ENCODE data around the gene CRABP2.

Gene CRABP2

DNA sequence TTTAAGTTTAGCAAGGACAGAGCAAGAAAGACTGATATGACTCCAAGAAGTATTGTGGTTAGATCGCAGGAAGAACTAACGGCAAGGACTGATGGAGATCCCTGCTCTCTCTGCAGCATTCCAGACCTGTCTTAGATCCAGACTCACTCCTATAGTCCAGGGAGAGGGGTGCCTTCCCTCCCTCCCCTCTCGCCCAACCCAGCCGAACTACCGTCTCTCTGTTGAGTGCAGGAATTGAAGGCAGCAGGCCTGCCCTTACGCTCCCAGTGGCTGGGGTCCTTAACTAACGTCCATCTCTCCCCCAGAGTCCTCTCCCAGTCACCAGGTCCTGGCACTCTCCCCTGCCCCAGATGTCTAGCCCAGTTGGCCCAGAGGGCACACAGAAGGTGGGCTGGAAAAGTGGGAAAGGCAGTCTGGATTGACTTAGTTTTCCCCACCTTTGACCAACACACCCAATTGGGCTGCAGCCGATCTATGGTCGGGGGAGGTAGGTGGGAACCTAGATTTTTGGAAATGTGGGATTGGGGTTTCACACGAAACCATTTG lies 1.1 kb downstream of the CRABP2 start:
- no peak for TF ChIP-seq SIN3A (IDR thresholded peaks at IDR 0.05; ENCODE audit: borderline replicate concordance, insufficient read depth, low read length)
- TF ChIP-seq POLR2AphosphoS5 (IDR thresholded peaks at IDR 0.05; ENCODE audit: low read depth, low read length): no peak
- TF ChIP-seq TAF1 (IDR thresholded peaks at IDR 0.05; ENCODE audit: borderline replicate concordance, insufficient read depth, low read length): no peak
- TF ChIP-seq FOXP2 (optimal IDR thresholded peaks at IDR 0.05; ENCODE audit: borderline replicate concordance, extremely low read depth, extremely low read length, insufficient read depth): no peak
- TF ChIP-seq, protein P1, sequence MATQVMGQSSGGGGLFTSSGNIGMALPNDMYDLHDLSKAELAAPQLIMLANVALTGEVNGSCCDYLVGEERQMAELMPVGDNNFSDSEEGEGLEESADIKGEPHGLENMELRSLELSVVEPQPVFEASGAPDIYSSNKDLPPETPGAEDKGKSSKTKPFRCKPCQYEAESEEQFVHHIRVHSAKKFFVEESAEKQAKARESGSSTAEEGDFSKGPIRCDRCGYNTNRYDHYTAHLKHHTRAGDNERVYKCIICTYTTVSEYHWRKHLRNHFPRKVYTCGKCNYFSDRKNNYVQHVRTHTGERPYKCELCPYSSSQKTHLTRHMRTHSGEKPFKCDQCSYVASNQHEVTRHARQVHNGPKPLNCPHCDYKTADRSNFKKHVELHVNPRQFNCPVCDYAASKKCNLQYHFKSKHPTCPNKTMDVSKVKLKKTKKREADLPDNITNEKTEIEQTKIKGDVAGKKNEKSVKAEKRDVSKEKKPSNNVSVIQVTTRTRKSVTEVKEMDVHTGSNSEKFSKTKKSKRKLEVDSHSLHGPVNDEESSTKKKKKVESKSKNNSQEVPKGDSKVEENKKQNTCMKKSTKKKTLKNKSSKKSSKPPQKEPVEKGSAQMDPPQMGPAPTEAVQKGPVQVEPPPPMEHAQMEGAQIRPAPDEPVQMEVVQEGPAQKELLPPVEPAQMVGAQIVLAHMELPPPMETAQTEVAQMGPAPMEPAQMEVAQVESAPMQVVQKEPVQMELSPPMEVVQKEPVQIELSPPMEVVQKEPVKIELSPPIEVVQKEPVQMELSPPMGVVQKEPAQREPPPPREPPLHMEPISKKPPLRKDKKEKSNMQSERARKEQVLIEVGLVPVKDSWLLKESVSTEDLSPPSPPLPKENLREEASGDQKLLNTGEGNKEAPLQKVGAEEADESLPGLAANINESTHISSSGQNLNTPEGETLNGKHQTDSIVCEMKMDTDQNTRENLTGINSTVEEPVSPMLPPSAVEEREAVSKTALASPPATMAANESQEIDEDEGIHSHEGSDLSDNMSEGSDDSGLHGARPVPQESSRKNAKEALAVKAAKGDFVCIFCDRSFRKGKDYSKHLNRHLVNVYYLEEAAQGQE (IDR thresholded peaks at IDR 0.05; ENCODE audit: insufficient read depth in 1 of 2, low read depth in 2 of 2, low read length in 2 of 2): no peak

DNA sequence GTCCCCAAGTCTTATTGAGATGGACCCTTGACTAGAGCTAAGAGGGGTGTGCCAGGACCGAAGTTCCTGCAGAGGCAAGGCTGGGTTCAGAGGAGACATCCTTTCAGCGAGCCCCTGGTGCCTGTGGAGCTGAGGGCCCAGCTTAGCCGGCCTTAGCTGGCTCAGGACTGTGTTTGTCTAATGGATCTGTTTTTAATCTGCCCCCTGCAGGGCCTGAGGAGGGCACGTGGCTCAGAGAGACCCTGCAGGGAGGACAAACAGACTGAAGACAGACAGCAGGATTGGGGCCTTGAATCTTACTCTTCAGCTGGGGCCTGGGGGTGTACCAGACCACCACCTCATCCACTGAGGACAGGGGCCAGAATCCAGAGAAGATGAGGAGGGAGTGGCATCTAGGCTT lies 1.6 kb downstream of the CRABP2 start:
- TF ChIP-seq POLR2AphosphoS5 (IDR thresholded peaks at IDR 0.05; ENCODE audit: low read depth, low read length): no peak
- TF ChIP-seq FOXP2 (optimal IDR thresholded peaks at IDR 0.05; ENCODE audit: borderline replicate concordance, extremely low read depth, extremely low read length, insufficient read depth): no peak

DNA sequence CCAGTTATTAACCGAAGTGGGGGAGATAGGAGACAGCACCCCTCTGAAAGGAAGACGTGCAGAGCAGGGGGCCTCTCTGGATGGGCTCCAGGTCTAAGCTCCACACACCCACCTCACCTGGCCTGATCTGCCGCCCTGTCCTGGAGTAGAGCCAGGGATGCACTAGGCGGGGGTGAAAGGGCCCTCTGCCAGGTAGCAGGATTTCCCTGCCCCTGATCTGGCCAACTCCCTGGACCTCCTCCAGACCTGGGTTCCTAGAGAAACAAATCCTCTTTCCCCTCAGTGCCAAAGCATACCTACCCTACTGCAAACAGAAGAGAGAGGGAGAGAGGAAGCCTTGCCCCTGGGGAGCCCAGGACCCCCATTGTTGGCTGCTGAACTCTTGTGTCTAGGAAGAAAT lies 2.0 kb downstream of the CRABP2 start:
- no peak for TF ChIP-seq TAF1 (IDR thresholded peaks at IDR 0.05; ENCODE audit: borderline replicate concordance, insufficient read depth, low read length)
- TF ChIP-seq FOXP2 (optimal IDR thresholded peaks at IDR 0.05; ENCODE audit: borderline replicate concordance, extremely low read depth, extremely low read length, insufficient read depth): no peak
- no peak for TF ChIP-seq POLR2AphosphoS5 (IDR thresholded peaks at IDR 0.05; ENCODE audit: low read depth, low read length)
- no peak for TF ChIP-seq SIN3A (IDR thresholded peaks at IDR 0.05; ENCODE audit: borderline replicate concordance, insufficient read depth, low read length)
- TF ChIP-seq, protein P1 (IDR thresholded peaks at IDR 0.05; ENCODE audit: insufficient read depth in 1 of 2, low read depth in 2 of 2, low read length in 2 of 2): no peak

DNA sequence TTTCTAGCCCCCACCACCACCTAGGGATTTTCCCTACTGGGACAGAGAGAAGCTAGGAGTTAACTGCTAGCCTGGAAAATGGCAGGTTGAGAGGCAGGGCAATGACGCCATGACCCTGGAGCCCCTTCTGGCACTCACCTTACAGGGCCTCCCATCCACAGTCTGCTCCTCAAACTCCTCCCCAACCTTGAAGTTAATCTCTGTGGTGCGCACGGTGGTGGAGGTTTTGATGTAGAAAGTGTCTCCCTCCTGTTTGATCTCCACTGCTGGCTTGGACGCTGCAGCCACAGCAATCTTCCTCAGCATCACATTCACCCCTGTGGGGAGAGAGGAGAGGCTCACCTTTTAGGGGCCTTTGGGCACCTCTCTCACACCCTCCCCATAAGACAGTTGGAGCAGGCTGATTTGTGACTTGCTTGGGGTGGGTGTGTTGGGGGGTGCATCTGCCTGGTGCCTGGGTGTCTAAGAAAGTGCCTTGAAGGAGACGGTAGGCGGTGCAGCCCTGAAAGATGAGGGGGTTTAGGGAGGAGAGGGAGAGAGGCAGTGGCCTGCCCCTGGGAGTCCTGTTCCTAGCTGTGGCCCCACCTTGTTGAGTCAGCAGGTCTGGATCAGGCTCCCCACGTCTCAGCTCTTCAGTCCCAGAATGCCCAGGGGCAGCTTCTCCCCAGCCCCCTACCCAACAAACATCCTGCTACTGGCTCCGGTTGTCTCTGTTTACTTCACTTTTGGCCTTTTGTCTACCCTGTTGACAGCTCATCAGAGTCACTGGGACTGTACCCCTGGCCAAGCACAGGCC lies 4.4 kb downstream of the CRABP2 start:
- TF ChIP-seq TAF1 (IDR thresholded peaks at IDR 0.05; ENCODE audit: borderline replicate concordance, insufficient read depth, low read length) (no peak), SIN3A (IDR thresholded peaks at IDR 0.05; ENCODE audit: borderline replicate concordance, insufficient read depth, low read length) (no peak), POLR2AphosphoS5 (IDR thresholded peaks at IDR 0.05; ENCODE audit: low read depth, low read length) (no peak), FOXP2 (optimal IDR thresholded peaks at IDR 0.05; ENCODE audit: borderline replicate concordance, extremely low read depth, extremely low read length, insufficient read depth) (no peak)
- TF ChIP-seq, protein P1 (IDR thresholded peaks at IDR 0.05; ENCODE audit: insufficient read depth in 1 of 2, low read depth in 2 of 2, low read length in 2 of 2): no peak

DNA sequence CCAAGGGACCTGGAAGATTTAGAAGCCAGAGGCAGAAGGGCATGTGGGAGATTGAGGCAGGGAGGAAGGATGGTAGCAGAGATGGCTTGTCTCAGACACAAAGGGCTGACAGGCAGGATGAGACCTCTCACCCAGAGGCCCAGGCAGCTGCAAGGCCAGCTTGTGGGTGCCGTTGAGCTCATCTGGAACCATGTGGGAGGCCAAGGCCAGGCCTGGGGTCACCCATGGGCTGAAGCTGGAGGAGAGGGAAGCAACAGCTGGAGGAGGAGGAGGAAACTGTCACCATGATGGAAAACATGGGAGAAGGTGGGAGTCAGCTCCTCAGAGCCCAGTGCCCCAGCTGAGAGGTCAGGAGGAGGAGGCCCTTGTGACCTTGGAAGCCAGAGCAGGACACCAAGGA lies 6.4 kb downstream of the CRABP2 start:
- no peak for TF ChIP-seq TAF1 (IDR thresholded peaks at IDR 0.05; ENCODE audit: borderline replicate concordance, insufficient read depth, low read length)

DNA sequence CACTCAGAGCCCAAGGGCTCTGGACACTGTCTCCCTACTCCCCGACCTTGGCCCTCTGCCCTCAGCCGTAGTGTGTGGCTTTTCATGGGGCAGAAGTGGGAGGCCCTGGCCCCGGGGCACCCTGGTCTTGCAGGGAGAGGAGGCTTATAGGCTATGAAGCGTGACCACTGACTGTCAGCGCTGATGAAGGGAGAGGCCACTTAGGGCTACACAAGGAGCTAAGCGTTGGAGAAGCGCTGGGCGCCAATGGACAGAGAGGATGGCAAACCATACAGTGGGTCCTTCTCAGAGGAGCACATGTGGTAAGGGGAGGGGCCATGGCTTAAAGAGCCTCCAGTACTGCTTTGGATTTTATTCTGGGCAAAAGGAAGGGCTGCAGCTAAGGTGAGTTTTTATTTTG lies 7.9 kb downstream of the CRABP2 start:
- no peak for TF ChIP-seq SIN3A (IDR thresholded peaks at IDR 0.05; ENCODE audit: borderline replicate concordance, insufficient read depth, low read length)
